Suprapubic skin (tissue), 3 donors: ENCODE data around the gene GNB1L.

Experiments
- POLR2A ChIP-seq, 2 donors: fragments of 450-650 bp; IDR thresholded peaks; one replicate each; pipeline ENCODE4 v1.6.1; 2017; ENCODE audit warnings: antibody characterized with exemption in 2 of 2, mild to moderate bottlenecking in 2 of 2, moderate library complexity in 2 of 2
- TF ChIP-seq, protein P1 (sequence below), 2 donors: fragments of 200-600 bp in 1 of 2; fragments of 450-650 bp in 1 of 2; sonication (generic) in 1 of 2; IDR thresholded peaks; one replicate each; pipeline ENCODE4 v1.5.1; 2016 to 2019; ENCODE audit warnings: antibody characterized with exemption in 2 of 2, mild to moderate bottlenecking in 1 of 2, moderate library complexity in 1 of 2

- TF ChIP-seq, protein P1, sequence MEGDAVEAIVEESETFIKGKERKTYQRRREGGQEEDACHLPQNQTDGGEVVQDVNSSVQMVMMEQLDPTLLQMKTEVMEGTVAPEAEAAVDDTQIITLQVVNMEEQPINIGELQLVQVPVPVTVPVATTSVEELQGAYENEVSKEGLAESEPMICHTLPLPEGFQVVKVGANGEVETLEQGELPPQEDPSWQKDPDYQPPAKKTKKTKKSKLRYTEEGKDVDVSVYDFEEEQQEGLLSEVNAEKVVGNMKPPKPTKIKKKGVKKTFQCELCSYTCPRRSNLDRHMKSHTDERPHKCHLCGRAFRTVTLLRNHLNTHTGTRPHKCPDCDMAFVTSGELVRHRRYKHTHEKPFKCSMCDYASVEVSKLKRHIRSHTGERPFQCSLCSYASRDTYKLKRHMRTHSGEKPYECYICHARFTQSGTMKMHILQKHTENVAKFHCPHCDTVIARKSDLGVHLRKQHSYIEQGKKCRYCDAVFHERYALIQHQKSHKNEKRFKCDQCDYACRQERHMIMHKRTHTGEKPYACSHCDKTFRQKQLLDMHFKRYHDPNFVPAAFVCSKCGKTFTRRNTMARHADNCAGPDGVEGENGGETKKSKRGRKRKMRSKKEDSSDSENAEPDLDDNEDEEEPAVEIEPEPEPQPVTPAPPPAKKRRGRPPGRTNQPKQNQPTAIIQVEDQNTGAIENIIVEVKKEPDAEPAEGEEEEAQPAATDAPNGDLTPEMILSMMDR (IDR thresholded peaks at IDR 0.05) = no peak
- no peak for TF ChIP-seq POLR2A (IDR thresholded peaks at IDR 0.05)
These were observed 29.7 kb upstream of the GNB1L start for GRCh38 chr22:19884161-19884953.
